Liver (tissue), 9 donors: ENCODE results near the gene PRKCH. TPM values are rescaled to one million over a fixed set of nuclear protein-coding genes. Genes with fewer than 3 reads are reported as not detected.

Source experiments
- DNase-seq: peaks from one replicate; pipeline ENCODE4 v3.0.0-alpha.2; 2017; ENCODE audit warnings: low spot score
- H3K27ac ChIP-seq, 2 donors: one replicate each; pipeline ENCODE4 v1.7.0; 2013; ENCODE audit warnings: inconsistent platforms in 2 of 2, low read length in 2 of 2, control low read depth in 1 of 2, low read depth in 1 of 2, mild to moderate bottlenecking in 1 of 2
- H3K27me3 ChIP-seq, 4 donors: one replicate each; pipeline versions ENCODE4 v1.6.1 to v1.7.0; 2013; ENCODE audit warnings: low read length in 3 of 4, inconsistent platforms in 1 of 4, mild to moderate bottlenecking in 1 of 4, moderate library complexity in 1 of 4; ENCODE audit not compliant: control insufficient read depth in 4 of 4, insufficient read depth in 4 of 4
- H3K36me3 ChIP-seq, 4 donors: one replicate each; pipeline versions ENCODE4 v1.6.1 to v1.7.0; 2013; ENCODE audit warnings: low read length in 3 of 4, mild to moderate bottlenecking in 3 of 4, low read depth in 1 of 4, moderate library complexity in 1 of 4; ENCODE audit not compliant: control insufficient read depth in 4 of 4, insufficient read depth in 3 of 4
- H3K4me1 ChIP-seq, 4 donors: one replicate each; pipeline versions ENCODE4 v1.6.1 to v1.7.0; 2013; ENCODE audit warnings: low read length in 3 of 4, mild to moderate bottlenecking in 3 of 4, moderate library complexity in 1 of 4; ENCODE audit not compliant: control insufficient read depth in 4 of 4, insufficient read depth in 4 of 4
- H3K4me3 ChIP-seq, 3 donors: one replicate each; pipeline versions ENCODE4 v1.6.1 to v1.7.0; 2013; ENCODE audit warnings: low read length in 3 of 3, control low read depth in 1 of 3, low read depth in 1 of 3, mild to moderate bottlenecking in 1 of 3
- H3K9ac ChIP-seq, 2 donors: one replicate each; pipeline ENCODE4 v1.7.0; 2013; ENCODE audit warnings: low read length in 2 of 2, mild to moderate bottlenecking in 2 of 2, moderate library complexity in 2 of 2, control low read depth in 1 of 2, low read depth in 1 of 2
- H3K9me3 ChIP-seq, 4 donors: one replicate each; pipeline versions ENCODE4 v1.6.1 to v1.7.0; 2013; ENCODE audit warnings: low read length in 3 of 4; ENCODE audit not compliant: control insufficient read depth in 4 of 4
- EGR1 ChIP-seq, 2 donors: IDR thresholded peaks; 2 replicates each; pipeline ENCODE4 v1.6.1; 2016 to 2018; ENCODE audit warnings: antibody characterized with exemption in 2 of 2, low read depth in 2 of 2
- FOXA1 ChIP-seq: IDR thresholded peaks from 2 replicates; pipeline ENCODE4 v1.6.1; 2016; ENCODE audit warnings: antibody characterized with exemption
- FOXA2 ChIP-seq: IDR thresholded peaks from 2 replicates; pipeline ENCODE4 v1.6.1; 2016; ENCODE audit warnings: antibody characterized with exemption
- GABPA ChIP-seq, 2 donors: IDR thresholded peaks in 1 of 2; conservative IDR thresholded peaks in 1 of 2; 2 replicates each; pipeline ENCODE4 v1.6.1; 2016; ENCODE audit warnings: antibody characterized with exemption in 2 of 2, mild to moderate bottlenecking in 1 of 2, moderate library complexity in 1 of 2
- HNF4A ChIP-seq, 2 donors: conservative IDR thresholded peaks; 2 replicates each; pipeline ENCODE4 v1.6.1; 2016; ENCODE audit warnings: antibody characterized with exemption in 2 of 2, mild to moderate bottlenecking in 2 of 2
- NR2F2 ChIP-seq: IDR thresholded peaks from 2 replicates; pipeline ENCODE4 v1.6.1; 2016; ENCODE audit warnings: antibody characterized with exemption
- RAD21 ChIP-seq, 2 donors: IDR thresholded peaks; 2 replicates each; pipeline ENCODE4 v1.6.1; 2016; ENCODE audit warnings: antibody characterized with exemption in 2 of 2, mild to moderate bottlenecking in 2 of 2
- RXRA ChIP-seq, 2 donors: IDR thresholded peaks; 2 replicates each; pipeline ENCODE4 v1.6.1; 2017 to 2018; ENCODE audit warnings: antibody characterized with exemption in 2 of 2, mild to moderate bottlenecking in 1 of 2
- SP1 ChIP-seq: IDR thresholded peaks from 2 replicates; pipeline ENCODE4 v1.6.1; 2018; ENCODE audit warnings: antibody characterized with exemption, mild to moderate bottlenecking
- TAF1 ChIP-seq: conservative IDR thresholded peaks from 2 replicates; pipeline ENCODE4 v1.6.1; 2016; ENCODE audit warnings: antibody characterized with exemption, mild to moderate bottlenecking
- YY1 ChIP-seq: IDR thresholded peaks from 2 replicates; pipeline ENCODE4 v1.6.1; 2016; ENCODE audit warnings: antibody characterized with exemption, mild to moderate bottlenecking
- WGBS: extraction: QIAGEN DNeasy Blood & Tissue Kit; methylation state at CpG from one replicate; pipeline ENCODE4 v1.1.7; 2013; 5-methylcytosine and 5-hydroxymethylcytosine counted together
- polyA plus RNA-seq, 2 donors: library from polyadenylated mRNA; stranded (reverse) in 1 of 2; unstranded in 1 of 2; fragments of 200-250 nt in 1 of 2; fragments of >200 nt in 1 of 2; fragmentation: Nextera tagmentation in 1 of 2; extraction: Ambion mirVana in 1 of 2; gene quantifications; one replicate each; pipeline versions ENCODE4 v1.2.1 to v1.2.3, GENCODE V29; 2013 to 2015
- total RNA-seq, 2 donors: library from RNA; depleted of rRNA; stranded (reverse); fragments of >200 nt; gene quantifications; one replicate each; pipeline ENCODE4 v1.2.3, GENCODE V29; 2014
- TF ChIP-seq, protein P1 (sequence below): fragments of 150-350 bp; IDR thresholded peaks from 2 replicates; pipeline ENCODE4 v1.5.1; 2017; ENCODE audit warnings: improper control_type of control experiment, low read depth, low read length; ENCODE audit not compliant: missing input control
- TF ChIP-seq, protein P2 (sequence below): IDR thresholded peaks from 2 replicates; pipeline ENCODE4 v1.6.1; 2016; ENCODE audit warnings: antibody characterized with exemption
- TF ChIP-seq, protein P3 (sequence below): IDR thresholded peaks from 2 replicates; pipeline ENCODE4 v1.6.1; 2016; ENCODE audit warnings: antibody characterized with exemption
- TF ChIP-seq, protein P4 (sequence below): IDR thresholded peaks from 2 replicates; pipeline ENCODE4 v1.6.1; 2016; ENCODE audit warnings: antibody characterized with exemption
- TF ChIP-seq, protein P5 (sequence below): IDR thresholded peaks from 2 replicates; pipeline ENCODE4 v1.6.1; 2016; ENCODE audit warnings: antibody characterized with exemption, mild to moderate bottlenecking
- donor health status: healthy.
- donor health status: healthy.
- donor health status: healthy.
- donor health status: healthy.
- donor health status: healthy.

PRKCH gene
- total and polyA plus RNA-seq, 4 donors, result 3.9 to 13.7 (median 7.0) TPM

DNA sequence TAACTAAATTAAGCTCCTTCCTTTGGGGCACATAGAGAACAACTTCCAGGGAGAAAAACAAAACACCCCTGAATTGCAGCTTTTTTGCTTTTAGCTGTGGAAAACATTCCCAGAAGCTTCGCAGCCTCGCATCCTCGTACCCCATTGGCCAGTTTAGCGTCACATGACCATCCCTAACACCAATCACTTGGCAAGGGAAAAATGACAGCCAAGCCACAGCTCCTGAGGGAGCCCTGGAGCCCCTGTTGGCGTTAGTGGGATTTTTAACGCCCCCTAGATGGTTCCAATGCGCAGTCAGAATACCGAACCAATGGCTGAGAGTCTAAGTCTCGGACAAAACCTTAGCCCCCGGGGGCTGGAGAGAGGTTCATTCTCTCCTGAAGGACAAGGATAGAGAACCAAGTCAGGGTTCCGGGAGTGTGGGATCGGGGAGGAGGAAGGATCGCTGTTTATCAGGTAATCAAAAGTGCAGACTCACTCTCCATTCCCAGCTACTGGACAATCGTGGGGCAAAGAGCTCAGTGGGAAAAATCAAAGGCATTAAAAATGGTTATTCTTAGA is 238.3 kb downstream of the PRKCH start:
- H3K9ac ChIP-seq, result no peak overlapping the region
- TF ChIP-seq HNF4A (conservative IDR thresholded peaks at IDR 0.05) (no peak), EGR1 (IDR thresholded peaks at IDR 0.05; ENCODE audit: low read depth in 2 of 2) (no peak), YY1 (peak; percentile 20), SP1 (peak; percentile 7), NR2F2 (no peak), RXRA (IDR thresholded peaks at IDR 0.05) (no peak), GABPA (IDR thresholded peaks at IDR 0.05 in 1 of 2, conservative IDR thresholded peaks at IDR 0.05 in 1 of 2) (no peak), FOXA1 (no peak), FOXA2 (no peak), RAD21 (IDR thresholded peaks at IDR 0.05) (peak in 1 of 2 donors; percentile 2)
- TF ChIP-seq, protein P1, sequence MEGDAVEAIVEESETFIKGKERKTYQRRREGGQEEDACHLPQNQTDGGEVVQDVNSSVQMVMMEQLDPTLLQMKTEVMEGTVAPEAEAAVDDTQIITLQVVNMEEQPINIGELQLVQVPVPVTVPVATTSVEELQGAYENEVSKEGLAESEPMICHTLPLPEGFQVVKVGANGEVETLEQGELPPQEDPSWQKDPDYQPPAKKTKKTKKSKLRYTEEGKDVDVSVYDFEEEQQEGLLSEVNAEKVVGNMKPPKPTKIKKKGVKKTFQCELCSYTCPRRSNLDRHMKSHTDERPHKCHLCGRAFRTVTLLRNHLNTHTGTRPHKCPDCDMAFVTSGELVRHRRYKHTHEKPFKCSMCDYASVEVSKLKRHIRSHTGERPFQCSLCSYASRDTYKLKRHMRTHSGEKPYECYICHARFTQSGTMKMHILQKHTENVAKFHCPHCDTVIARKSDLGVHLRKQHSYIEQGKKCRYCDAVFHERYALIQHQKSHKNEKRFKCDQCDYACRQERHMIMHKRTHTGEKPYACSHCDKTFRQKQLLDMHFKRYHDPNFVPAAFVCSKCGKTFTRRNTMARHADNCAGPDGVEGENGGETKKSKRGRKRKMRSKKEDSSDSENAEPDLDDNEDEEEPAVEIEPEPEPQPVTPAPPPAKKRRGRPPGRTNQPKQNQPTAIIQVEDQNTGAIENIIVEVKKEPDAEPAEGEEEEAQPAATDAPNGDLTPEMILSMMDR, result no peak
- TF ChIP-seq, protein P2, sequence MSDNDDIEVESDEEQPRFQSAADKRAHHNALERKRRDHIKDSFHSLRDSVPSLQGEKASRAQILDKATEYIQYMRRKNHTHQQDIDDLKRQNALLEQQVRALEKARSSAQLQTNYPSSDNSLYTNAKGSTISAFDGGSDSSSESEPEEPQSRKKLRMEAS, result no peak
- TF ChIP-seq, protein P3, sequence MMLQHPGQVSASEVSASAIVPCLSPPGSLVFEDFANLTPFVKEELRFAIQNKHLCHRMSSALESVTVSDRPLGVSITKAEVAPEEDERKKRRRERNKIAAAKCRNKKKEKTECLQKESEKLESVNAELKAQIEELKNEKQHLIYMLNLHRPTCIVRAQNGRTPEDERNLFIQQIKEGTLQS, result no peak
- TF ChIP-seq, protein P4, sequence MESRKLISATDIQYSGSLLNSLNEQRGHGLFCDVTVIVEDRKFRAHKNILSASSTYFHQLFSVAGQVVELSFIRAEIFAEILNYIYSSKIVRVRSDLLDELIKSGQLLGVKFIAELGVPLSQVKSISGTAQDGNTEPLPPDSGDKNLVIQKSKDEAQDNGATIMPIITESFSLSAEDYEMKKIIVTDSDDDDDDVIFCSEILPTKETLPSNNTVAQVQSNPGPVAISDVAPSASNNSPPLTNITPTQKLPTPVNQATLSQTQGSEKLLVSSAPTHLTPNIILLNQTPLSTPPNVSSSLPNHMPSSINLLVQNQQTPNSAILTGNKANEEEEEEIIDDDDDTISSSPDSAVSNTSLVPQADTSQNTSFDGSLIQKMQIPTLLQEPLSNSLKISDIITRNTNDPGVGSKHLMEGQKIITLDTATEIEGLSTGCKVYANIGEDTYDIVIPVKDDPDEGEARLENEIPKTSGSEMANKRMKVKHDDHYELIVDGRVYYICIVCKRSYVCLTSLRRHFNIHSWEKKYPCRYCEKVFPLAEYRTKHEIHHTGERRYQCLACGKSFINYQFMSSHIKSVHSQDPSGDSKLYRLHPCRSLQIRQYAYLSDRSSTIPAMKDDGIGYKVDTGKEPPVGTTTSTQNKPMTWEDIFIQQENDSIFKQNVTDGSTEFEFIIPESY, result no peak
- TF ChIP-seq, protein P5, sequence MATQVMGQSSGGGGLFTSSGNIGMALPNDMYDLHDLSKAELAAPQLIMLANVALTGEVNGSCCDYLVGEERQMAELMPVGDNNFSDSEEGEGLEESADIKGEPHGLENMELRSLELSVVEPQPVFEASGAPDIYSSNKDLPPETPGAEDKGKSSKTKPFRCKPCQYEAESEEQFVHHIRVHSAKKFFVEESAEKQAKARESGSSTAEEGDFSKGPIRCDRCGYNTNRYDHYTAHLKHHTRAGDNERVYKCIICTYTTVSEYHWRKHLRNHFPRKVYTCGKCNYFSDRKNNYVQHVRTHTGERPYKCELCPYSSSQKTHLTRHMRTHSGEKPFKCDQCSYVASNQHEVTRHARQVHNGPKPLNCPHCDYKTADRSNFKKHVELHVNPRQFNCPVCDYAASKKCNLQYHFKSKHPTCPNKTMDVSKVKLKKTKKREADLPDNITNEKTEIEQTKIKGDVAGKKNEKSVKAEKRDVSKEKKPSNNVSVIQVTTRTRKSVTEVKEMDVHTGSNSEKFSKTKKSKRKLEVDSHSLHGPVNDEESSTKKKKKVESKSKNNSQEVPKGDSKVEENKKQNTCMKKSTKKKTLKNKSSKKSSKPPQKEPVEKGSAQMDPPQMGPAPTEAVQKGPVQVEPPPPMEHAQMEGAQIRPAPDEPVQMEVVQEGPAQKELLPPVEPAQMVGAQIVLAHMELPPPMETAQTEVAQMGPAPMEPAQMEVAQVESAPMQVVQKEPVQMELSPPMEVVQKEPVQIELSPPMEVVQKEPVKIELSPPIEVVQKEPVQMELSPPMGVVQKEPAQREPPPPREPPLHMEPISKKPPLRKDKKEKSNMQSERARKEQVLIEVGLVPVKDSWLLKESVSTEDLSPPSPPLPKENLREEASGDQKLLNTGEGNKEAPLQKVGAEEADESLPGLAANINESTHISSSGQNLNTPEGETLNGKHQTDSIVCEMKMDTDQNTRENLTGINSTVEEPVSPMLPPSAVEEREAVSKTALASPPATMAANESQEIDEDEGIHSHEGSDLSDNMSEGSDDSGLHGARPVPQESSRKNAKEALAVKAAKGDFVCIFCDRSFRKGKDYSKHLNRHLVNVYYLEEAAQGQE, result no peak
- H3K36me3 ChIP-seq, result no peaks in the 10 kb centered on the region
- H3K27ac ChIP-seq, result peak overlapping the region in 1 of 2 donors; percentile 50
- DNase-seq, result no peak
- WGBS, result 80% methylated on average over 14 of the region's 14 CpGs
- H3K9me3 ChIP-seq, result no peaks in the 10 kb centered on the region
- peaks cover 0 to 9% (median 5%) of the 10 kb centered on the region in 4 donors for H3K4me1 ChIP-seq
- H3K27me3 ChIP-seq, result no peaks in the 10 kb centered on the region
- H3K4me3 ChIP-seq, result no peak overlapping the region

DNA sequence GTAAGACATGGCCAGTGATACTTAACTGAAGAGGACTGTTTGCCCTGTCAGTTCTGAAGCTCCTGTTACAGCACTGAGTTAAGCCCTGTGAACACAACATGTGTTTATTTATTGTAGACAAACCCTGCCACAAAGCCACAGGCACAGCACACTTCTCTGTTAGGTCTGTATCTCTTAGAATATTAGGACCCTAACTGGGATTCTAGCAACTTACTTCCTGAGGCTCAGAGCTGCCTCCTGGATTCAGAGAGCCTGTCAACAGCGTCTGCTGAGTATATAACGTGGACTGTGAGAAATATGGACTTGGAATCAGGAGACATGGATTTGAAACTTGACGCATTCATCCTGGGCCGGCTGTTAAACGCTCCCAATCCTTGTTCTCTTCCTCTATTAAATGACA is 238.9 kb downstream of the PRKCH start:
- TF ChIP-seq FOXA2 (no peak), TAF1 (no peak)
- DNase-seq, result no peak
- Histone ChIP-seq H3K9ac (no peak overlapping the region), H3K36me3 (no peaks in the 10 kb centered on the region), H3K27ac (peak overlapping the region in 1 of 2 donors; percentile 50), H3K27me3 (no peaks in the 10 kb centered on the region), H3K4me1 (peaks cover 0 to 6% (median 3%) of the 10 kb centered on the region in 4 donors), H3K4me3 (no peak overlapping the region), H3K9me3 (no peaks in the 10 kb centered on the region)
- 71% methylated on average over 5 of the region's 5 CpGs for WGBS
